Endothelial cell of umbilical vein (primary cell): ENCODE results near the gene CEBPG. TPM values are rescaled to one million over a fixed set of nuclear protein-coding genes. Genes with fewer than 3 reads are reported as not detected.

ENCODE experiments used
- BruUV-seq: library from RNA; stranded (reverse); fragments of 400-500 nt; replicated peaks from 2 replicates; lab custom pipeline; 2021; lab: Mats Ljungman, UMichigan
- CTCF ChIA-PET: fragments of 300-600, 350-600 bp; sonication (Branson Sonifier 250); formaldehyde crosslinking; loops from one replicate; lab custom pipeline; 2021; ENCODE audit warnings: antibody characterized with exemption, inconsistent platforms; lab: Charles Lee
- POLR2A ChIA-PET: fragments of 300-600, 350-600 bp; sonication (Branson Sonifier 250); formaldehyde crosslinking; loops from one replicate; lab custom pipeline; 2021; ENCODE audit warnings: antibody characterized with exemption, inconsistent platforms; lab: Charles Lee
- DNase-seq: peaks from one replicate; pipeline ENCODE4 v3.0.0-alpha.2; 2011; ENCODE audit warnings: low read depth, low spot score
- FAIRE-seq: peaks from 2 replicates; lab custom pipeline; 2011; peaks lifted over from hg19 to GRCh38; lab: Jason Lieb, UNC
- H2AFZ ChIP-seq: 2 replicates; pipeline ENCODE4 v1.6.0; 2012; ENCODE audit warnings: low read depth, low read length, control low read depth, inconsistent platforms
- H3K27ac ChIP-seq: 2 replicates; pipeline ENCODE4 v1.5.1; 2011; ENCODE audit warnings: low read depth, mild to moderate bottlenecking, control low read depth, low read length, moderate library complexity; ENCODE audit not compliant: insufficient read depth
- H3K27me3 ChIP-seq, 2 experiments: 2 replicates each; pipeline versions ENCODE4 v1.6.0 to v1.6.1; 2011; ENCODE audit warnings: low read length in 2 of 2, mixed read lengths in 1 of 2; ENCODE audit not compliant: control insufficient read depth in 2 of 2, insufficient read depth in 2 of 2
- H3K36me3 ChIP-seq, 2 experiments: 2 replicates in 1 of 2; 3 replicates in 1 of 2; pipeline ENCODE4 v1.5.1; 2011; ENCODE audit warnings: low read length in 2 of 2, mild to moderate bottlenecking in 1 of 2, moderate library complexity in 1 of 2; ENCODE audit not compliant: control insufficient read depth in 2 of 2, insufficient read depth in 2 of 2; ENCODE audit errors: extremely low read depth in 1 of 2
- H3K4me1 ChIP-seq: 3 replicates; pipeline ENCODE4 v1.5.1; 2011; ENCODE audit warnings: mild to moderate bottlenecking, low read length; ENCODE audit not compliant: control insufficient read depth, insufficient read depth; ENCODE audit errors: extremely low read depth
- H3K4me2 ChIP-seq: 2 replicates; pipeline ENCODE4 v1.6.1; 2011; ENCODE audit warnings: low read length, control low read depth, mixed read lengths; ENCODE audit not compliant: insufficient read depth
- H3K4me3 ChIP-seq, 3 experiments: fragments of 200-600 bp in 1 of 3; sonication (generic), shearing (Covaris generic) in 1 of 3; replicated peaks in 1 of 3; 2 replicates each; pipeline ENCODE4 v1.5.1; 2011 to 2016; ENCODE audit warnings: control low read depth in 3 of 3, low read length in 3 of 3, mild to moderate bottlenecking in 2 of 3, inconsistent platforms in 1 of 3, low read depth in 1 of 3, moderate library complexity in 1 of 3; ENCODE audit not compliant: insufficient read depth in 1 of 3
- H3K79me2 ChIP-seq: 2 replicates; pipeline ENCODE4 v1.6.0; 2012; ENCODE audit warnings: low read length, inconsistent platforms; ENCODE audit not compliant: control insufficient read depth, insufficient read depth
- H3K9ac ChIP-seq: replicated peaks from 2 replicates; pipeline ENCODE3; 2011; ENCODE audit warnings: low read length, control low read depth; ENCODE audit not compliant: insufficient read depth; ENCODE audit errors: extremely low read depth
- H3K9me1 ChIP-seq: replicated peaks from 3 replicates; pipeline ENCODE4 v1.6.0; 2011; ENCODE audit warnings: mild to moderate bottlenecking, low read length; ENCODE audit not compliant: control insufficient read depth, insufficient read depth; ENCODE audit errors: extremely low read depth
- H3K9me3 ChIP-seq: replicated peaks from 2 replicates; pipeline ENCODE4 v1.5.1; 2012; ENCODE audit warnings: low read length, inconsistent platforms; ENCODE audit not compliant: control insufficient read depth, insufficient read depth
- H4K20me1 ChIP-seq: replicated peaks from 2 replicates; pipeline ENCODE3; 2011; ENCODE audit warnings: mild to moderate bottlenecking, low read length; ENCODE audit not compliant: control insufficient read depth, insufficient read depth; ENCODE audit errors: extremely low read depth
- CTCF ChIP-seq, 2 donors: IDR thresholded peaks; 1 replicate in 1 of 2; 2 replicates in 1 of 2; pipeline ENCODE4 v1.5.1; 2011; ENCODE audit warnings: low read length in 2 of 2, mild to moderate bottlenecking in 2 of 2, moderate library complexity in 2 of 2, control low read depth in 1 of 2, inconsistent platforms in 1 of 2, low read depth in 1 of 2; ENCODE audit not compliant: insufficient read depth in 1 of 2; ENCODE audit errors: extremely low read depth in 1 of 2
- EZH2 ChIP-seq: IDR thresholded peaks from 2 replicates; pipeline ENCODE4 v1.6.1; 2012; ENCODE audit warnings: borderline replicate concordance, low read depth, mild to moderate bottlenecking, moderate library complexity, low read length, inconsistent platforms; ENCODE audit not compliant: severe bottlenecking
- FOS ChIP-seq: IDR thresholded peaks from 2 replicates; pipeline ENCODE4 v1.6.1; 2011; ENCODE audit warnings: mild to moderate bottlenecking, low read length, moderate library complexity, borderline replicate concordance; ENCODE audit not compliant: insufficient read depth
- GATA2 ChIP-seq: IDR thresholded peaks from 2 replicates; pipeline ENCODE4 v1.7.0; 2011; ENCODE audit warnings: low read depth, mild to moderate bottlenecking, moderate library complexity, mixed read lengths, low read length; ENCODE audit not compliant: insufficient read length, insufficient read depth
- JUN ChIP-seq: IDR thresholded peaks from 2 replicates; pipeline ENCODE4 v1.6.1; 2011; ENCODE audit warnings: borderline replicate concordance, low read depth; ENCODE audit not compliant: insufficient read length, insufficient read depth
- MAX ChIP-seq: IDR thresholded peaks from 2 replicates; pipeline ENCODE4 v1.6.1; 2011; ENCODE audit not compliant: insufficient read depth, insufficient read length
- MYC ChIP-seq: IDR thresholded peaks from one replicate; pipeline ENCODE4 v1.6.1; 2011; ENCODE audit warnings: mild to moderate bottlenecking, low read depth, low read length
- POLR2A ChIP-seq: IDR thresholded peaks from 2 replicates; pipeline ENCODE4 v1.6.1; 2012; ENCODE audit warnings: low read depth, mild to moderate bottlenecking, control low read depth, low read length
- POLR2AphosphoS5 ChIP-seq: IDR thresholded peaks from 2 replicates; pipeline ENCODE4 v1.6.1; 2012; ENCODE audit warnings: low read depth, mild to moderate bottlenecking, control low read depth, low read length, moderate library complexity; ENCODE audit not compliant: insufficient read depth
- dilution Hi-C: fragments of 300-500 bp; cut with MboI; formaldehyde crosslinking; loops from one replicate; pipeline ENCODE4 v1.15.0; 2019; ENCODE audit warnings: low sequenced_read_pairs; ENCODE audit not compliant: extremely low pct_ligation_motif_present
- intact Hi-C: fragments of 100-400 bp; cut with micrococcal nuclease; formaldehyde crosslinking; loops from one replicate; pipeline ENCODE4 v1.10.0; 2022
- polyA plus RNA-seq, 4 experiments: library from polyadenylated mRNA; depleted of rRNA in 3 of 4; stranded (reverse) in 3 of 4; unstranded in 1 of 4; fragments of >200 nt; gene quantifications; 2 replicates each; pipeline versions ENCODE4 v1.2.1 to v1.2.3, GENCODE V29; 2011 to 2012; ENCODE audit warnings: missing spikeins in 1 of 4
- total RNA-seq: library from RNA; stranded (reverse); gene quantifications from 2 replicates; pipeline ENCODE4 v1.2.3, GENCODE V29; 2021

CEBPG gene
- total and polyA plus RNA-seq, 2 donors (not counting 3 experiments of a cell fraction or from before 2014, with no cell fraction given): 10.2 to 24.6 TPM

GRCh38 chr19:33418871-33419787 lies 45.6 kb downstream of the CEBPG start:
- no peaks in the 10 kb centered on the region for H3K4me1 ChIP-seq
- H2AFZ ChIP-seq: no peak overlapping the region
- no peaks in the 10 kb centered on the region for H3K36me3 ChIP-seq
- no peak overlapping the region for H3K27ac ChIP-seq
- no peaks in the 10 kb centered on the region for H4K20me1 ChIP-seq
- BruUV-seq: no TSS peak
- FAIRE-seq: no peak
- intact Hi-C loops (no loop called here), dilution Hi-C loops (no loop called here)
- no peak overlapping the region for H3K9ac ChIP-seq
- TF ChIP-seq GATA2 (no peak), JUN (no peak), POLR2AphosphoS5 (no peak), MAX (no peak), CTCF (IDR thresholded peaks at IDR 0.05; ENCODE audit: extremely low read depth in 1 of 2, insufficient read depth in 1 of 2, low read depth in 1 of 2, low read length in 2 of 2) (no peak), FOS (no peak), MYC (no peak), EZH2 (no peak), POLR2A (no peak)
- no peaks in the 10 kb centered on the region for H3K9me3 ChIP-seq
- CTCF ChIA-PET: interaction anchor here (0.9 to 8.7 kb wide), 7 partner anchors 10 to 579 kb away, joined by 3 to 200 read pairs (median 8); no protein-coding TSS in a partner anchor
- no peak for DNase-seq
- no peaks in the 10 kb centered on the region for H3K9me1 ChIP-seq
- no peak overlapping the region for H3K4me3 ChIP-seq
- no peaks in the 10 kb centered on the region for H3K79me2 ChIP-seq
- H3K27me3 ChIP-seq: no peaks in the 10 kb centered on the region
- POLR2A ChIA-PET: no interaction called here
- no peak overlapping the region for H3K4me2 ChIP-seq
